ENCODE measurements around the gene ANKH.

ANKH gene

GRCh38 chr5:14748180-14748900 lies 123.2 kb downstream of the ANKH start:
- Mint-ChIP-seq H3K9me3 (no peaks in the 10 kb centered on the region), H3K27ac (no peak overlapping the region), H3K4me1 (ENCODE audit: low read depth) (peaks cover 5% of the 10 kb centered on the region), H3K36me3 (ENCODE audit: low read depth) (peaks cover 7% of the 10 kb centered on the region), H3K27me3 (ENCODE audit: low read depth) (no peaks in the 10 kb centered on the region), H3K4me3 (no peak overlapping the region)

DNA sequence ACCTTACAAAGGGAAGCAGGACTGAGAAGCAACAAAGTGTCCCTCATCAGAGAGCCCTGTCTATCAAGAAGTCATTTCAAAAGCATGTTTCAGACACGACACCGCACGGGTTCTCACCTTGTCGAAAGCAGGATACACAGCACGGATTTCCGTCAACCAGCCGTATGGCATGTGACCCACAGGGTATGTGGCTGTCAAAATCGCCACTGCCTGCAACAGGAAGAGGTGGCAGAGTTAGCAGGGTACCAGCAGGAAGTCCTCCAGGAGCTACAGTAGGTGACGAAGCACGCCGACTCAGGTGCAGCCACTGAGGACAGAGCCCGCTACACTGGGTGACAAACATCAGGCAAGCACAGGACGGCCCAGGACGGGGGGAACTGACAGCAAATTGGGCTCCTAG lies 125.8 kb downstream of the ANKH start:
- Mint-ChIP-seq H3K4me1 (ENCODE audit: low read depth) (peaks cover 12% of the 10 kb centered on the region), H3K27me3 (ENCODE audit: low read depth) (no peaks in the 10 kb centered on the region), H3K9me3 (no peaks in the 10 kb centered on the region), H3K36me3 (ENCODE audit: low read depth) (peaks cover 2% of the 10 kb centered on the region), H3K4me3 (no peak overlapping the region), H3K27ac (no peak overlapping the region)

DNA sequence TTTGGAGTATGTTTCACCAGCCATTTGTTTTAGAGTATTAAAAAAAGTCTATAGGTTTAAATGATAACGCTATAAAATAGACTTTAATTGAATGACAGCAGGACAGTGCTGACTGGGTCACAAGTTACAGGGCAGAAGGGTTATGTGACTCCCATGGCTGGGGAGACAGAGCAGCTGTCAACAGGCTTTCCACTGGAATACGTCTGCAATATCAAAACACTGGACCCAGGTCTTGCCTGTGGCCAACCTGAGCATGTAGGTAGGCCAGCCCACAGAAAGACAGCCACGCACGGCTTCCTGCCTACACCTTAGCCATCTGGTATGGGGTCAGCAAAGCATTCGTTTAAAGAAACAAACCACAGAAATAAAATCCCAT lies 126.4 kb downstream of the ANKH start:
- H3K27me3 Mint-ChIP-seq (ENCODE audit: low read depth), result no peaks in the 10 kb centered on the region
- H3K36me3 Mint-ChIP-seq (ENCODE audit: low read depth), result peaks cover 2% of the 10 kb centered on the region
- no peak overlapping the region for H3K27ac Mint-ChIP-seq
- H3K4me3 Mint-ChIP-seq, result no peak overlapping the region
- H3K9me3 Mint-ChIP-seq, result no peaks in the 10 kb centered on the region
- peaks cover 12% of the 10 kb centered on the region for H3K4me1 Mint-ChIP-seq (ENCODE audit: low read depth)

DNA sequence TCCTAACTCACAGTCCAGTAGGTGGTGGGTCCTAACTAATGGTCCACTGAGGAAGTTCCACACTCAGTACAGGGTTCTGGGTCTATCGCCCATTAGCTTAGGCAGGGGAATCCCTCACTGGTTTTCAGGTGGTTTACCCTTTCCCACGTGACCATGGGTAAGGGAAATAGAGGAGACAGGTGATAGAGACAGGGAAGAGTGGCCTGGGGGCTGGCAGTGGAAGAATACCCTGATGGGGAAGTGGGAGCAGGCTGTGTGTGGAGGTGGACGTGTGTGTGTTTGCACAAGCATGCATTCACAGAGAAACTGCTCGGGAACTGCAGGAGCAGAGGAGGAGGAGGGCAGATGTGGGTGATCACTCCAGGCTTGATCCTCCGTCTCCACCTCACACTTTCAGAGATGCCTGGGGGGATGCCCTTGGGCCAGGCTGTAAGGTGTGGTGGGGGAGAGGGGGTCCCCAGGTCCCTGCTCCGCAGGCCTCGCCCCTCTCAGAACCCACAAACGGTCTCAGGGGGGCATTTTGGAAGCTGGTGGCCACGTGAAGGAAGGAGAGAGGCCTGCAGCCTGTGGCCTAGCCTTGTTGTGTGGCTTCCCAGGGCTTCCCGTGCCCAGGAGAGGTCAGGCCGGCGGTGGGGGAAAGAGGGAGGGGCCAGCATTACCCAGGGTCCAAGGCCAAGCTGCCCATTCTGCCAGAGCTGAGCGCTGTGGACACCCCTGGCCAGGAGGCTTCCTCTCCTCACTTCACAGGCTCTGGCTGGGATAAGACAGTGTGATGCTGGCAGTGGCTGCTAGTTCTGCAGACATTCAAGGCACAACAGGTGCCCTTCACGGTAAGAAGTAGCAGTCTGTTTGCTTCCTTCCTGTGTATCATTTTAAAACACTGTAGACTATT lies 127.0 kb downstream of the ANKH start:
- H3K4me1 Mint-ChIP-seq (ENCODE audit: low read depth), result peaks cover 12% of the 10 kb centered on the region
- peaks cover 2% of the 10 kb centered on the region for H3K36me3 Mint-ChIP-seq (ENCODE audit: low read depth)
- no peak overlapping the region for H3K27ac Mint-ChIP-seq
- no peaks in the 10 kb centered on the region for H3K27me3 Mint-ChIP-seq (ENCODE audit: low read depth)
- no peak overlapping the region for H3K4me3 Mint-ChIP-seq
- H3K9me3 Mint-ChIP-seq, result no peaks in the 10 kb centered on the region

- no peak overlapping the region for H3K4me3 Mint-ChIP-seq
- H3K36me3 Mint-ChIP-seq (ENCODE audit: low read depth), result peaks cover 2% of the 10 kb centered on the region
- H3K27ac Mint-ChIP-seq, result no peak overlapping the region
Measured at GRCh38 chr5:14743601-14744295, 127.8 kb downstream of the ANKH start.

GRCh38 chr5:14742498-14742897 lies 129.1 kb downstream of the ANKH start:
- Mint-ChIP-seq H3K36me3 (ENCODE audit: low read depth) (peaks cover 2% of the 10 kb centered on the region), H3K4me1 (ENCODE audit: low read depth) (peaks cover 12% of the 10 kb centered on the region), H3K27me3 (ENCODE audit: low read depth) (no peaks in the 10 kb centered on the region), H3K9me3 (no peaks in the 10 kb centered on the region), H3K4me3 (no peak overlapping the region), H3K27ac (peak overlapping the region; percentile 1)

More at GRCh38 chr5:14743601-14744295, 127.8 kb downstream of the ANKH start:
- Mint-ChIP-seq H3K4me1 (ENCODE audit: low read depth) (peaks cover 12% of the 10 kb centered on the region), H3K27me3 (ENCODE audit: low read depth) (no peaks in the 10 kb centered on the region), H3K9me3 (no peaks in the 10 kb centered on the region)

- no peak overlapping the region for H3K4me3 Mint-ChIP-seq
- H3K4me1 Mint-ChIP-seq (ENCODE audit: low read depth), result peaks cover 12% of the 10 kb centered on the region
- H3K27me3 Mint-ChIP-seq (ENCODE audit: low read depth), result no peaks in the 10 kb centered on the region
- H3K36me3 Mint-ChIP-seq (ENCODE audit: low read depth), result peaks cover 2% of the 10 kb centered on the region
- peak overlapping the region; percentile 1 for H3K27ac Mint-ChIP-seq
- no peaks in the 10 kb centered on the region for H3K9me3 Mint-ChIP-seq
Measured at GRCh38 chr5:14741801-14742440, 129.7 kb downstream of the ANKH start.

GRCh38 chr5:14741131-14741530 lies 130.4 kb downstream of the ANKH start:
- no peaks in the 10 kb centered on the region for H3K27me3 Mint-ChIP-seq (ENCODE audit: low read depth)
- no peak overlapping the region for H3K27ac Mint-ChIP-seq
- H3K4me3 Mint-ChIP-seq, result no peak overlapping the region
- no peaks in the 10 kb centered on the region for H3K9me3 Mint-ChIP-seq
- H3K36me3 Mint-ChIP-seq (ENCODE audit: low read depth), result peaks cover 4% of the 10 kb centered on the region
- peaks cover 12% of the 10 kb centered on the region for H3K4me1 Mint-ChIP-seq (ENCODE audit: low read depth)

GRCh38 chr5:14739981-14740380 lies 131.6 kb downstream of the ANKH start:
- Mint-ChIP-seq H3K9me3 (no peaks in the 10 kb centered on the region), H3K27me3 (ENCODE audit: low read depth) (no peaks in the 10 kb centered on the region), H3K27ac (no peak overlapping the region), H3K4me1 (ENCODE audit: low read depth) (peaks cover 12% of the 10 kb centered on the region), H3K4me3 (no peak overlapping the region), H3K36me3 (ENCODE audit: low read depth) (peaks cover 4% of the 10 kb centered on the region)

GRCh38 chr5:14739538-14739937 lies 132.0 kb downstream of the ANKH start:
- no peak overlapping the region for H3K4me3 Mint-ChIP-seq
- no peaks in the 10 kb centered on the region for H3K27me3 Mint-ChIP-seq (ENCODE audit: low read depth)
- H3K27ac Mint-ChIP-seq, result no peak overlapping the region
- peaks cover 4% of the 10 kb centered on the region for H3K36me3 Mint-ChIP-seq (ENCODE audit: low read depth)
- H3K9me3 Mint-ChIP-seq, result no peaks in the 10 kb centered on the region
- peaks cover 12% of the 10 kb centered on the region for H3K4me1 Mint-ChIP-seq (ENCODE audit: low read depth)

DNA sequence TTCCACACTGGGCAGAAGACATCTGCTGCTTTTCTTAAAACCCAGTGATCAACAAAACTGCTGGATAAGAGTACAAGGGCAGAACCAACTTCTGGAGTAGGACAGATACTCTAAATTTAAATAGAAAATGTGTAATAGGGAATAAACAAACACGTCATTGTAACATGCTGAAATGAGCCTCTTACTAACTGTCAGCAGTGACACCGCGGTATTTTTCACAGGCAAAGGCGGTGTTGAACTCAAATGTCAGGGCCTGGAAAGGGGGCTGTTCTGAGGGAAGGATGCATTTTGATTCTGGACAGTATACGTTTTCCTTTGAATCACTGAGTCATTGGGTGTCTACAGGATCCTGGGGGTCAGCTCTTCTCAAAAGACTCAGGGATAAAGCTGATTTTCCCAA lies 133.5 kb downstream of the ANKH start:
- no peak overlapping the region for H3K4me3 Mint-ChIP-seq
- peaks cover 4% of the 10 kb centered on the region for H3K36me3 Mint-ChIP-seq (ENCODE audit: low read depth)
- no peaks in the 10 kb centered on the region for H3K9me3 Mint-ChIP-seq
- H3K4me1 Mint-ChIP-seq (ENCODE audit: low read depth), result peaks cover 7% of the 10 kb centered on the region
- no peaks in the 10 kb centered on the region for H3K27me3 Mint-ChIP-seq (ENCODE audit: low read depth)
- no peak overlapping the region for H3K27ac Mint-ChIP-seq

DNA sequence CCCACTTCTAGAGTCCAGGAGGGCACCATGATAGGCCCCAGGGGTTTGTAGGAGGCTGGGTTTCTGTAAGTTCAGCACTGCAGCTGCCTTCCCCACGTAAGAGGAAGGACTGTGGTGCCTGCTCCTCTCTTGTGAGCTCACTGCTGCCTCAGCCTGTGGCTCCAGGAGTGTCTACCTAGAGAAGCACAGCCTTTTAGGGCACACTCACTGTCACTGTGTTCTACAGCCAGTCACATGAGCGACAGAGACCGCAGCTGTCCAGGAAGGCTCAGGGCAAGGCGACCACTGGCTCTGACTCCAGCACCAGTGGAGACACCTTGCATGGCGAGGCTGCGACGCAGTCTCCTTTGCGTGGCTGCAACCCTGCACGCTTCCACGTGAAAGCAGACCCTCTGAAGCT lies 134.3 kb downstream of the ANKH start:
- H3K36me3 Mint-ChIP-seq (ENCODE audit: low read depth), result peaks cover 4% of the 10 kb centered on the region

DNA sequence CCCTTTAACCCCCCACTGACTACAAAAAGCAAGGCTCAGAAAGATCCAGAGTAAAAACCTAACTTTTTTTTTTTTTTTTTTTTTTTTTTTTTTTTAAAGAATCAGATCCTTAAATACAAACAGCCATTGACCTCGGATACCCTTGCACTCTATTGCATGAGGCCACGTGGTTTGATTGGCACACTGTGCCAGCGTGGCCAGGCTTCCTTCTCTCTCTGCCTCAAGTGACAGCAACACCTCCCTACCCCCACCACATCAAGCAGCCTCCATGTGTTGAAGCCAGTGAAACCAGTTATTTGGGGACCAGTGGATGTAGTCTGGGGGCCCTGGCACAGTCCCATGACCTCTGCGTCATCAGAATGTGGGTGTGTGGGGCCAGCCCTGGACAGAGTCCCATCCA lies 135.6 kb downstream of the ANKH start:
- Mint-ChIP-seq H3K4me1 (ENCODE audit: low read depth) (no peaks in the 10 kb centered on the region), H3K27me3 (ENCODE audit: low read depth) (no peaks in the 10 kb centered on the region), H3K36me3 (ENCODE audit: low read depth) (peaks cover 4% of the 10 kb centered on the region), H3K4me3 (no peak overlapping the region), H3K27ac (no peak overlapping the region), H3K9me3 (no peaks in the 10 kb centered on the region)

More for the DNA sequence above, 134.3 kb downstream of the ANKH start:
- no peak overlapping the region for H3K4me3 Mint-ChIP-seq
- H3K4me1 Mint-ChIP-seq (ENCODE audit: low read depth), result peaks cover 4% of the 10 kb centered on the region
- no peaks in the 10 kb centered on the region for H3K27me3 Mint-ChIP-seq (ENCODE audit: low read depth)
- H3K27ac Mint-ChIP-seq, result no peak overlapping the region
- no peaks in the 10 kb centered on the region for H3K9me3 Mint-ChIP-seq

- Mint-ChIP-seq H3K27me3 (ENCODE audit: low read depth) (no peaks in the 10 kb centered on the region), H3K36me3 (ENCODE audit: low read depth) (peaks cover 4% of the 10 kb centered on the region), H3K4me3 (no peak overlapping the region), H3K4me1 (ENCODE audit: low read depth) (no peaks in the 10 kb centered on the region), H3K9me3 (no peaks in the 10 kb centered on the region), H3K27ac (no peak overlapping the region)
Measured at GRCh38 chr5:14734396-14734795, 137.2 kb downstream of the ANKH start.

All from T-helper 1 cell treated with Interleukin-12 subunit alpha and Interleukin-12 subunit beta and Interleukin-4 antibody, amounts not matched to agents 30 μg/mL and 1 μg/mL, for 36 hours (primary cell).